Body of pancreas (tissue), 4 donors: Measurements from ENCODE around the gene VSTM4. TPM values are rescaled to one million over a fixed set of nuclear protein-coding genes. Genes with fewer than 3 reads are reported as not detected.

Experiments used
- ATAC-seq: fragments of 150-250 bp; one replicate; pipeline ENCODE4 v1.9.1; 2016
- DNase-seq, 4 donors: peaks; one replicate each; pipeline ENCODE4 v3.0.0-alpha.2; 2019
- H3K27ac ChIP-seq, 4 donors: fragments of 200-600 bp; sonication (generic); 1 replicate in 3 of 4; 2 replicates in 1 of 4; pipeline versions ENCODE4 v1.5.1 to v1.6.1; 2016 to 2019; ENCODE audit warnings: mild to moderate bottlenecking in 1 of 4, mixed read lengths in 1 of 4, moderate library complexity in 1 of 4
- H3K27me3 ChIP-seq, 2 donors: fragments of 200-600 bp; sonication (generic); one replicate each; pipeline ENCODE4 v1.6.0; 2016; ENCODE audit warnings: mild to moderate bottlenecking in 1 of 2
- H3K36me3 ChIP-seq, 2 donors: fragments of 200-600 bp; sonication (generic); replicated peaks in 1 of 2; 2 replicates each; pipeline ENCODE4 v1.5.1; 2016; ENCODE audit warnings: low read depth in 2 of 2; ENCODE audit not compliant: insufficient read depth in 1 of 2
- H3K4me1 ChIP-seq: fragments of 200-600 bp; sonication (generic); one replicate; pipeline ENCODE4 v1.6.0; 2016
- H3K4me3 ChIP-seq, 2 donors: fragments of 200-600 bp; sonication (generic); 1 replicate in 1 of 2; 2 replicates in 1 of 2; pipeline ENCODE4 v1.5.1; 2016 to 2019
- H3K9me3 ChIP-seq, 3 donors: fragments of 200-600 bp; sonication (generic); 1 replicate in 2 of 3; 2 replicates in 1 of 3; pipeline ENCODE4 v1.5.1; 2016
- CTCF ChIP-seq, 7 experiments: fragments of 450-650 bp in 4 of 7; fragments of 200-600 bp in 3 of 7; sonication (generic) in 3 of 7; IDR thresholded peaks; one replicate each; pipeline ENCODE4 v1.5.1; 2016 to 2019; ENCODE audit warnings: antibody characterized with exemption in 7 of 7
- POLR2A ChIP-seq, 3 donors: fragments of 450-650 bp; IDR thresholded peaks; one replicate each; pipeline ENCODE4 v1.6.1; 2016; ENCODE audit warnings: antibody characterized with exemption in 3 of 3, mild to moderate bottlenecking in 2 of 3
- WGBS, 2 donors: methylation state at CpG; one replicate each; pipeline ENCODE4 v1.1.5; 2017; 5-methylcytosine and 5-hydroxymethylcytosine counted together
- intact Hi-C: fragments of 100-400 bp; cut with DNase I; formaldehyde crosslinking; loops from one replicate; pipeline ENCODE4 v1.15.1; 2023
- total RNA-seq, 2 donors: library from RNA; depleted of rRNA; stranded (reverse); fragments of >200 nt; gene quantifications; one replicate each; pipeline ENCODE4 v1.1.0, GENCODE V29; 2016

The VSTM4 gene
- total RNA-seq, 2 donors from 2014 or later = 3.4 to 5.6 TPM

- no peak for ATAC-seq
- H3K4me3 ChIP-seq = no peak overlapping the region
- WGBS, 2 donors = 35 to 36% methylated on average over 2 of the region's 2 CpGs
- TF ChIP-seq CTCF (IDR thresholded peaks at IDR 0.05) = no peak
- no peak for TF ChIP-seq POLR2A (IDR thresholded peaks at IDR 0.05)
- intact Hi-C loops = no loop called here
- no peaks in the 10 kb centered on the region for H3K36me3 ChIP-seq
- no peaks in the 10 kb centered on the region for H3K27me3 ChIP-seq
- H3K27ac ChIP-seq = no peak overlapping the region
- no peaks in the 10 kb centered on the region for H3K4me1 ChIP-seq
- no peaks in the 10 kb centered on the region for H3K9me3 ChIP-seq
- no peak for DNase-seq
Observed at GRCh38 chr10:49028639-49029038, 86.7 kb downstream of the VSTM4 start.

- no peak for TF ChIP-seq POLR2A (IDR thresholded peaks at IDR 0.05)
- no peak for TF ChIP-seq CTCF (IDR thresholded peaks at IDR 0.05)
- Histone ChIP-seq H3K27me3 (no peaks in the 10 kb centered on the region), H3K4me3 (no peak overlapping the region), H3K27ac (no peak overlapping the region), H3K36me3 (no peaks in the 10 kb centered on the region), H3K9me3 (no peaks in the 10 kb centered on the region), H3K4me1 (no peaks in the 10 kb centered on the region)
- WGBS, 2 donors = 69 to 70% methylated on average over 7 of the region's 7 CpGs
- DNase-seq (no peak), ATAC-seq (no peak)
- intact Hi-C loops = no loop called here
Observed at GRCh38 chr10:49025347-49025983, 89.9 kb downstream of the VSTM4 start.

- 57 to 70% methylated on average over 3 of the region's 3 CpGs for WGBS, 2 donors
- H3K27ac ChIP-seq = no peak overlapping the region
Observed at GRCh38 chr10:49024484-49024883, 90.8 kb downstream of the VSTM4 start.

GRCh38 chr10:49023752-49024151, 91.6 kb downstream of the VSTM4 start:
- no peak for DNase-seq
- no peak for ATAC-seq
- Histone ChIP-seq H3K27me3 (no peaks in the 10 kb centered on the region), H3K4me1 (no peaks in the 10 kb centered on the region), H3K9me3 (no peaks in the 10 kb centered on the region), H3K36me3 (no peaks in the 10 kb centered on the region), H3K4me3 (no peak overlapping the region), H3K27ac (no peak overlapping the region)
- TF ChIP-seq POLR2A (IDR thresholded peaks at IDR 0.05) = no peak
- TF ChIP-seq CTCF (IDR thresholded peaks at IDR 0.05) = no peak
- WGBS, 2 donors = 64 to 72% methylated on average over 5 of the region's 5 CpGs
- intact Hi-C loops = no loop called here

More at GRCh38 chr10:49024484-49024883, 90.8 kb downstream of the VSTM4 start:
- H3K4me1 ChIP-seq = no peaks in the 10 kb centered on the region
- H3K36me3 ChIP-seq = no peaks in the 10 kb centered on the region
- no peak for TF ChIP-seq CTCF (IDR thresholded peaks at IDR 0.05)
- TF ChIP-seq POLR2A (IDR thresholded peaks at IDR 0.05) = no peak
- DNase-seq (no peak), ATAC-seq (no peak)
- H3K4me3 ChIP-seq = no peak overlapping the region
- intact Hi-C loops = no loop called here
- H3K27me3 ChIP-seq = no peaks in the 10 kb centered on the region
- H3K9me3 ChIP-seq = no peaks in the 10 kb centered on the region

GRCh38 chr10:49023071-49023470, 92.3 kb downstream of the VSTM4 start:
- Histone ChIP-seq H3K36me3 (no peaks in the 10 kb centered on the region), H3K27ac (no peak overlapping the region), H3K4me3 (no peak overlapping the region), H3K9me3 (no peaks in the 10 kb centered on the region), H3K4me1 (no peaks in the 10 kb centered on the region), H3K27me3 (no peaks in the 10 kb centered on the region)
- WGBS, 2 donors = 22 to 24% methylated on average over 2 of the region's 2 CpGs
- intact Hi-C loops = no loop called here
- DNase-seq (no peak), ATAC-seq (no peak)
- TF ChIP-seq POLR2A (IDR thresholded peaks at IDR 0.05) (no peak), CTCF (IDR thresholded peaks at IDR 0.05) (no peak)
